Stimulated activated CD4-positive, alpha-beta T cell treated with anti-CD3 and anti-CD28 coated beads, Interleukin-12 subunit alpha, Interleukin-12 subunit beta, amount 100 ng/mL, for 4 hours (primary cell): ENCODE data around the gene CREB3L1.

Experiments
- DNase-seq: peaks from one replicate; pipeline ENCODE4 v3.0.0-alpha.2; 2020

The CREB3L1 gene

DNA sequence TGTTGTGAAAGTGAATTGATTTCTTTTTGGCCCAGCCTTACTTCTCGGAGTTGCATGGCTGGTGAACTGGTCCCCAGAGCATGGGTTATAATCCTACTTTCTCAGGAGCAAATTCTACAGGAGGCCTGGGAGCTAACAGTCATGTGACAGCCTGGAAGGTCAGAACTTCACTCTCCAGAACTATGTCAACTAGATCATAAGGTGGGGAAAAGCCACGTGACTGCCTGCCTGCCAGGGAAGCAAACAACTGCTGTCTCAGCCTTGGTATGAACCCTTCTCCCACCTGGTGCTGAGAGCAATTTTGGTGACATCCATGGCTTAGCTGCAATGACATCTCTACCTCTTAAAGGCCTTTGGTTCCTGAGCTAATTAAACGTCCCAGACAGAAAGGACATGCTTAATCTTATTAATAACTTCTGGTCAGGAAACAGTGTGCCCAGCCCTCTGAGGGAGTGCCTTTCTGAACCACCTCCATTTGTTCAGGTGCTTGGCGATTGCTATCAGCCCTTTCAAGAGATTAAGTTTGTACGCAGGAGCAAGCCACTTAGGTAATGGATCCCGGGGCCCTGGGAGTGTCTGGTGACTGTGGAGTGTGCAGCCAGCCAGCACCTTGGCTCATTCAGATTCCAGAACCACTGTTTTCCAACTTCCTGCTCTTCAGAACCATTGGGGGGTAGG lies 1.4 kb upstream of the CREB3L1 start:
- DNase-seq: no peak

DNA sequence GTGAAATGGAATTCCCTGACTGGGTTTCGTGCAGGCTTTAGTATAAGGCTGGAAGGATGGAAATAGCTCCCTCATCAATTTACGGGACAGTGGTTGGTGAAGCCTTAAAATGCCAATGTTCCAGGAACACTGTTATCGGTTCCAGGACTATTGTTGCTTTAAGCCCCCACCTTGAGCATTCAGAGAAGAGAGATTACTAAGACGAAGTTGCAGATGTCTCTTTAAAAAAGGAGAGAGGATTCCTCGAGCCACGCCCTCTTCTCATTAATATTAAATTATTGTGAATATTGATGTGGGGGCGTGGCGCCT lies 195 bp upstream of the CREB3L1 start:
- DNase-seq: no peak

DNA sequence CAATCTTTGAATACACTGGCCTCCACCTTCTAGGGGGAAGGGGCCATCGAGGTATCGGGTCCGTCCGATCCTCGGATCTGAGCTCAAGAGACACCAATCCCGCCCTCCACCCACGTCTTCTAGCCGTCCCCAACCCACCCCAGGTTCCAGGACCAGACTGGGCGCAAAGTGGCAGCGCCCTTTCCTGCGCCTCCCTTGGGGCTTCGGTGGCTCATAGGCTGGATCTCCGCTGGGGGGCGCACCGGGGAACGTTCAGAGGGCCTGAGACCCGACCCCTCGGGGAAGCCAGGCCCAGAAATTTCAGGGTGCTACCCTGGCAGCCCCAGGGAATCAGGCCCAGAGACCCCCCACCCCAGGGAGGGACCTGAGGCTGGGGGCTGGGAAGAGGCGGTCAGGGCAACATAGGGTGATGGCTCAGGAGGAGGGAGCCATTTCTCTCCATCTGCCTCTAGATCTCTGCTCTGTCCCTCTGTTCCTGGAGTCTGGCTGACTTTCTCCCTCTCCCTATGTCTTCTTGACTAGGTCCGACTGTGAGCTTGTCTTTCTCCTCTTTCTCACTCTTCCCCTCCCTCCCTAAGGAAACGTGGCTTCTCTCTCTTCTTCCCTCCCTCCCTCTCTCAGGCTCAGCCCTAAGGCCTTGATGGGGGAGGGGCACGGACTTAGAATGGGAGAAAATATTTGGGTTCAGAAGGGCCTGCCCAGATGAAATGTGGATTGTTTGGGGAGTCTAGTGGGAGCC lies 1.1 kb downstream of the CREB3L1 start:
- peak; percentile 26 for DNase-seq

DNA sequence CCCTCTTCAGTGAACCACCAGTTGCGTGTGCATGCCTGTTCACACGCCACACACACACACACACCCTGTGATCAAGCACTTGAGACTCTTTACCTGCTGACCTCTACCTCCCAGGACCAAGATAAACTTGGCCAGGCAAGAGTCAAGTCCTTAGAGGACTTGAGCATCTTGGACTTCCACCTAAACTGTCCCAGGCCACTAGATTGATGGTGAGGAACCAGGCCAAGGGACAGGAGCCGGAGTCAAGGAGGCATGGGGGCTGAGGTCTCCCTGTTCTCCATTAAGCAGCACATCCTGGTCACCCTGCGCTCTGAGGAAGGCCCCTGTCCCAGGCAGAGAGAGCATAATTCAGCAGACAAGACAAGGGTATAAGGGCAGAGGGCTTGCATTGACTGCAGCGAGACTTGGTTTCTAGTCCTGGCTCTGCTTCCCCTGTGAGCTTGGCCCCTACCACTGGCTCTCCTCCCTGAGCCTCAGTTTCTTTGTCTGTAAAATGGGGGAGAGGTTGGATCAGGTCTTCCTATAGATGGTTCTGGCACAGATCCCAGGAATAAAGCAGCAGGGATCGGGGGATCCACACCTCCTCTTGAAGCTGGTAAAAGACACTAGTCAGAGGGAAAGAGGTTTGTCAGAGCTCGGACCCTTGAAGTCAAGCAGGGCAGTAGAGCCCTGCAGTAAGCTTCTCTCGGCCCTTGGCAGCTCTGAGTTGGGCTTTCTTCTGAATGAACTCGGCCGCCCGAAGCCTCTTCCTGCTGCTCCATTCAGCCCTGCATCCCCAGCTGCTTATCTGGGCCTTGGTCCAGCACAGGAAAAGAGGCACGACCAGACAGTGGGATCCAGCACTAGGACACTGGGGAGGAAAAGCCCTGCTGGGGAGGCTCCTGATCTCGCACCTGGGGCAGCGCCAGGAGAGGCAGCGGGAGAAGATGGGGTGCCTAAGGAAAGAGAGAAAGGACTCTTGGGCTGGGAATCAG lies 2.0 kb downstream of the CREB3L1 start:
- no peak for DNase-seq

DNA sequence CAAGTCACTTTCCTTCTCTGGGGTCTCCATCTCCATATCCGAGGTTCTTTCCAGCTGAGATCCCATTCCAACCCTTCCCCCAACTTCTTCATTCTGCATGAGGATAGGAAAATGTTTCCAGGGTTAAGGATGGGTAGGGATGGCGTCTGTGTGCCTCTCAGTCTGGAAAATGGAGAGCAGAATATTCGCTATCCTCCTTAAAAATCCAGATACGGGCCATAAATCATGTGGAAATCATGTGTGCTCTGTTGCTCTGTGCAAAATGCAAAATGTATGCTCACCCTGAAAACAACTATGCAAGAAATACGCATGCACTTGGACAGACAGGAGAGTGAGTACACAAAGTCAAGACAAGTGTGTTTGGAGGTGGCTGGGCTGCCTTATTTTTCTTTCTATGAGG lies 3.2 kb downstream of the CREB3L1 start:
- DNase-seq: no peak

DNA sequence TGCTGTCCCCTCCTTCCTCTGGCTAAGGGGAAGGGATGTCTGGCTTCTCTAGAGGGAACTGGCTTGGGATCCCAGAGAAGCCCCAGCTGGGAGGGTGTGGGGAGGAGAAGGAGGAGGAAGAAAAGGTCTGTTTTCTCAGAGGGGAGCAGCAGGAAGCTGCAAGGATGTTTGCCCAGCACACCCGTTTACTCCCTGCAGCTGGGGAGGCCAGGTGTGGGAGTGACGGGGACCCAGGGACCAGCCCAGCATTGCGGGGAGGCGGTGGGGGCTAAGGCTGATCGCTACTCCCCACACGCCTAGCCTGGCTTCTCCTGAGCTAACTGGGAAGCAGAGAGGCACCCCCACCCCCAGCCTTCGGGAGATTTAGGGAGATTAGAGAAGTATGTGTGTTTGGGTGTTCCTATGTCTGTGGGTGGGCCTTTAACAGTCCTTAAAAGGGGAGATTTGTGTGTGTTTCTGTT lies 3.9 kb downstream of the CREB3L1 start:
- no peak for DNase-seq

DNA sequence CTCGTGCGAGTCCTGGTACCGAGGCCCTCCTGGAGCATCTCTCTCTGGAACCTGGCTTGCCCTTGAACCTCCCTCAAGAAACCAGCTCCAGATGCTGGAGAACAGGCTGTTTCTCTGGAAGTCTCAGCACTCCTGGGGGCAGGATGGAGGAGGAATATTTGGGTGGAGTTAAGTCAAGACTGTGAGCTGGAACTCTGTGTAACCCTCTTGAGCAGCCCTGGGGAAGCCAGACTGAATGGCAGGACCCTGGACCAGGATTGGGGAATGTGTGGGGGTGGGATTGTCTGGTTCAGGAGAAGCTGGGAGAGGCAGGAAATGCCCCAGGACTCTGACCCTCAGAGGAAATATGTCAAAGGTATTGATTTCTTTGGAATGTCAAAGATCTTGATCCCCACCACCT lies 7.7 kb downstream of the CREB3L1 start:
- DNase-seq: no peak

DNA sequence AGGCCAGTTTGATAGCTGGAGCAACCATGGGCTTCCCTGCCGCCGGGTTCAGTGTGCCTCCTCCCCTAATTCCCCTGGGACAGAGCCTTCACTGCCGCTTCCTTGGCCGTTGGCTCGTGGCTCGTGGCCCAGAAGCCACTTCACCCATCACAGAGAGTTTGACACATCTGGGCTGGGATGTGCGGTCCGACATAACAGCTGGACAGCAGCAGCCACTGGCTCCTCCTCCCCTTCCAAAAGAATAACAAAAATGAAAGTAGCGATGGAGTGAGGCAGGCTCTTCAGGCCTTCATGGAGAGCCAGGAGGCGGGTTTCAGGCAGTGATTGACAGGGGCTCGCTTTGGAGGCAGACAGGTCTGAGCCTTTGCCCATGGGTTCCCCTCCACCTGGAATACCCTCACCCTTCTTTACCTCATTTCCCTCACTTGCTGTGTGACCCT lies 8.2 kb downstream of the CREB3L1 start:
- DNase-seq: no peak

DNA sequence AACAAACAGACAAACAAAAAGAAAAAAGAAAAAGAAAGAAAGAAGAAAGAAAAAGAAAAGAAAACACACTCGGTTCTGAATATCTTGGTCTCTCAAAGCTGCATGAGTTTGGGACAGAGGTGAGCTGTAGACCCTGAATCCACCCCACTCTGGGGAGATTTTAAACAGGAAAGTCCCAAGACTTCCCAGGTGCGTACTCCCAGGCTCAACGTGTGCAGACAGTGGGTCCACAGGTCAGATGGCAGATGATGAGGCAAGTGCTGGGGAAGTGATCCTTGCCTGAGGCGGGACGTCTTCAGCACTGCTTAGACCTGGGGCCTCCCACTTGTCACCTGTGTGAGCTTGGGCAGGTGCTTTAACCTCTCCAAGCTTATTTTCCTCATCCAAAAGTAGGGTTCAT lies 9.3 kb downstream of the CREB3L1 start:
- no peak for DNase-seq

DNA sequence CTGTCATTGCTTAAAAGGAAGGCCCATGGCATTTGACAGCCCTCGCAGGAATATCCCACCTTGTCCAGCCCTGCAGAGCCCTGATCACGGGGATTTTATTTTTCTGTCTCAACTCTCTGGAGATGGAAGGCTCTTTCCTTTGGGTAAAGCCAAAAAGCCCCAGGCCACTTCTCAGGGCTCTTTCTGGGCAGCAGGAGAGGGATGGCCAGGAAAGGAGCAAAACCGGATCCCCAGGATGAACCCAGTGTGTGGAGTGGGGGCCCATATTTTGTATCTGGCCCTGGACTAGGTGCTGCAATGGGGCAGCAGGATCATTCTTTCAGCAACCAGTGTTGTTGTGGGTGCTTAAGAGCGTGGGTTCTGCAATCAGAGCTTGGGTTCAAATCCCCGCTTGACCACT lies 11.0 kb downstream of the CREB3L1 start:
- no peak for DNase-seq

DNA sequence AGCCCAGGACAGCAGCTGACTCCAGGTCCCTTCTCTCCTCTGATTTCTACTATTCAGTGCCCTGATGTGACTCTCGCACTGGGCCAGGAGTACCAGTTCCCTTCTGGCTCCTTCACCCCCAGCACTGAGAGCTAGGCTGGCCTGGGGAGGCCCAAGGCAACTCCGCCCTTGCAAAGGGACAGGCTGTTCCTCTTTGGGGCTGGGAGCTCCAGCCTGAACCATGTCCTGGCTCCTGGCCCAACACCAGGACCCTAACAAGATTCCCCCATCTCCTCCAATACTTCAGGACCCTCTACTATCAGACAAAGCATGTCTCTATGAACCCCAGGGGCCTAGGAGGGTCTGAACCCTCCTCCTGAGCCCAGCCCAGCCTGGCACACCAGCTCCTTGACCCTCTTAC lies 12.5 kb downstream of the CREB3L1 start:
- no peak for DNase-seq

DNA sequence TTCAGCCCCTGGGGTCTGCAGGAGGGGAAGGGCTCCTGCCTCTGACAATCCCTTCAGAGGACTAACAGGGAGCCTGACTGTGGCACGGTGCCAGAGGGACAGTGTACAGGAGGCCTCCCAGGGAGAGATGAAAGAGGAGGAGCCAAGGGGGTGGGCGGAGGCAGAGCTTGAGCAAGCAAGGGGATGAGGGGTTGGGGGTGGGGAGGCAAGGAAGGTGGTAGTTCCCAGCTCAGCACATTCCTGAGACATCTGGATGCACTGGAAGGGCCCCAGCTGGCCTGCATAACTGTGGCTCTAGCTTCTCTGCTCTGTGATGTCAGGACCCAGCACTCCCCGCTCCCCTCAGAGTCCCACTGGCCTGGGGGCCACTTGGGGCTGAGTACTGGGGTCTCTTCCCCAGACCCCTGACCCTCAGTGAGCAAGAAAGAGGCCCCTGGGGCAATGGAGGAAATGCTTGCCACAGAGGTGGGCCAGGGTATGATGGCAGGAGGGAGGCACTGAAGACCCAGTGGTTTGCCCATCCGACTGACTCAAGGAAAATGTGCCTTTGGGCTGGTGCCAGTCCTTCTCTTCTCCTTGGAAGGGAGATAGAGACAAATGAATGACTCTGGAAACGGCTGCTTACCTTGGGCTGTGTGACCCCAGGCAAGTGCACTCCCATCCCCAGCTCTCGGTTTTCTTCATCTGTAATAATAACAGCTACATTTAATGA lies 13.3 kb downstream of the CREB3L1 start:
- DNase-seq: no peak

DNA sequence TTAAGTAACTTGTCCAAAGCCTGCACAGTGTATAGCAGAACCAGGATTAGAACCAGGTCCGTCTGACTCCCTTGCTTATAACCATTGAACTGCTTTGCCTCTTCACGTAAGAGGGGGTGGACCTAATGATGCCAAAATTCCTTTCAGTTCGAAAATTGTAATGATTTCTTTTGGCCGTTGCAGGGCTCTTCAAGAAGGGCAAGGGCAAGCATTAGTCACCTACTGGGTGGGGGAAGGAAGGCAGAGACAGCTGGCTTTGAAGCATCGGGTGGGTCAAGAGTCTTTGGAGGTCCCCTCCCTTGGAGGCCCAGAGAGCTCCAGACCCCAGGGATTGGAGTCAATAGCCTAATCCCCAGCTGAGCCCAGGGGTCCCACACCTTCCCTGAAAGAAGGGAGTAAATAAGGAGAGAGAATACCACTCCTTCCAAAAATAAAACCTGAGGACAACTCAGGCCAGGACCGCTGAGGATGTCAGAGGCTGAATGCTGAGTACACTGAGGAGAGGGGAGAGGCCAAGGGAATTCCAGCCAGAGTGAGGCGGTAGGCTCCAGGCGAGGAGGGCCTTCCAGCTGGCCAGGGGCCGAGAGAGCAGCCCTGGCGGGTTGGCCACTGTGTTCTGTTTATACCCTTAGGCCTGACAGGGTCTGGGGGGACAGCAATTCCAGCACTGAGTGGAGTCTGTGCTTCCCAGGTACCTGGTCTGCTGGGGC lies 14.1 kb downstream of the CREB3L1 start:
- DNase-seq: no peak

DNA sequence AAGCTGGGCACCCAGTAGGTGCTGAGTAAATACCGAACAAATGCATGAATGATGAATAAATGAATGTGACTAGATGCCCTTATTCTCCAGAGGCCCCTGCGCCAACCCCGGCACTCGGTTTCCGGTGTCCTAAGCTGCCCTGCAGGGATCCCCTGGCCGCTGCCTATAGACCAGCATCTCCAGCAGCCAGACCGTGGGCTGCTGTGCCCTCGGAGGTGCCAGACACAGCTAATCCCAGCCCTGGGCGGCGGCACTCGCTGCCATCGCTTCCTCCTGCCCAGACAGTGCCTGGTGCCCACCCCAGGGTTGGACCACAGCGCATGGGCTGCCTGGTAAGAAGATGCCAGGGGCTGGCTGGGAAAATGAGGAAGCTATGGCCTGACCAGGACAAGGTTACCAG lies 15.6 kb downstream of the CREB3L1 start:
- no peak for DNase-seq

DNA sequence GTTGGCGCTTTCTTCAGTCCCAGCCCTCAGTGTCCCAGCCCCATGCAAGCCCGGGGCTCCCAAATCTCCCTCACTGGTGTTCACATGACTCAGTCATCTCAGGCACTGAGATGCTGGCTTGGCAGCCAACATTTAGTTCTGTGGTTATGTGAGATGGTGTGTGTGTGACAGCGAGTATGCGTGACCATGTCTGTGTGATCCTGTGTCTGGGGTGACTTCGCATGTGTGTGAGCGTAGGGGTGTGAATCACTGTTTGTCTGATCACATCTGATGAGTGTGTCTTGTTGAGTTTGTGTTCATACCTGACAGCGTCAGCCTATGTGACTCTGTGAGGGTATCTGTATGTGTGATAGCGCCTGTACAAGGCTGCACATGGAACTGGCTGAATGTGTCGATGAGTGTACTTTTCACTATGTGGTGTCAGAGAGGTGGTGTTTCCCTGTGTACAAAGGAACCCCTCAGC lies 16.2 kb downstream of the CREB3L1 start:
- no peak for DNase-seq

DNA sequence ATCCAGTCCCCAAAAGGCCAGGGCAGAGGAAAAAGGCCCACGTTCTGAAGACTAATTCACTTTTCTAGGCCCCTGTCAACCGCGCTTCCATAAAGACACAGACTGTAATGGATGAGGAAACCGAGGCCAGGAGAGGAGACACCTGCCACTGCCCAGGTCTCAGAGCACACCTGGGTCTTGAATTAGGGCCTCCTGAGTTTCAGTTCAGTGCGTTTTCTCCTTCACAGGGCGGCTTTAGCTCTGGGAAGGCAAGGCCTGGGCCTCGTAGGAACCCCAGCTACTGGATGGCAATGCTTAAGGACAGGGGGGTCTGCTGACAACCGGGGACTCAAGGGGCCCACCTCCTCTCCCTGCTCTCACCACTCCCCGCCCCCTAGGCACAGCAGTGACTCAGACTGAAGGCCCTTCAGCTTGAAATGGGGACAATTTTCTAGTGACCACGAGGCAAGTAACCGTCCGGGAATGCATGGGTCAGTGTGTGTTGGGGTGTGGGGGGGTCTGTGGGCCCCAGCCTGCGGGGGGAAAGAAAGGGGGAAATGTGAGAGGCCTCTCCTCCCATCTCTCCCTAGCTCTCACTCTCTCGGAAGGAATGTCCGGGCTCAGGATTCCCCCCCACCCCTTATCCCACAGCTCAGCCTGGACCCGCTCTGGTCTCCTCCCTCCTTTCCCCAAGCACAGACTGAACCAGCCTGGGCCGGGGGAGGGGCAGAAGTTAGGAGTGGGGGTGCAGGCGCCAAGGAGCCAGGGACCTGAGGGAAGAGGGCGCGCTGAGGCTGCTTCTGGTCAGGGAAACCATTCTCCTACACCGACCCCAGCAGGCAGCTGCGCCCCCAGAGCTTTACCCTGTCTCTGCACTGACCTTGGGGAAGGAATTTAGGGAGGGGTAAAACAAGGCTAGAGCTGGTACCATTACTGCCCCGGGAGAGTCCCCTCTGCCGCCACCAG lies 17.2 kb downstream of the CREB3L1 start:
- no peak for DNase-seq

DNA sequence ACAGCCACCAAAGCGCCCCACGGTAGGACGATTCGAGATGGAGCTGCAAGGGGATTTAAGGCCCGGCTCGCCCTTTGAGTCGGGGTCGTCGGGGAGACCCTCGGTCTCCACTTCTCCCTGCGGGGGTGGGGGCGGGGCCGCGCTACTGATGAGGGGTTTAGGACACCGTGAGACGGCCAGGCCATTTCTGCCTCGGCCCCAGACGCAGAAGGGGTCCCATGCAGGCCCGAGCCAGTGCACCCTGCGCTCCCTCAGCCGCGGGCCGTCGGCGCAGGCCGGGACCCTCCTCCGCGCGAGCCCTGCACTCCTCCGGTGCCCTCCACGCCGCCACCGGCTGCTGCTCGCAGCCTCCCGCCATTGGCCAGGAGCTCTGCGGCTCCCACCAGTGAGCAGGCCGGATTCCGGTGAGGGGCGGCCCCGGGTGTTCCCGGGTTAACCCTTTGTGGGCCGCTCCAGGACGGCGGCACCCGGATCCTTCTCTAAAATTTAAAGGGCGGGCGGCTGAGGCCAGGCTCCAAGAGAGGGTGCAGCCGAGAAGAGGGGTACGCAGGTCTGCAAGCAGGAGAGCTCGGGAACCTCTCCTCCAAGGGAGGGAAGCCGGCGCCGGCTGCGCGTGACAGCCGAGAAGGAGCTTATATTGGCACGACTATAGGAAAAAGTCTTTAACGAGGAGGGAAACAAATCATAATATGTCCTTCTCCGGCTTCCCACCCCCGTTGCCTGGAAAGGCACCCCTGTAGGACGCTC lies 18.0 kb downstream of the CREB3L1 start:
- DNase-seq: peak; percentile 71

DNA sequence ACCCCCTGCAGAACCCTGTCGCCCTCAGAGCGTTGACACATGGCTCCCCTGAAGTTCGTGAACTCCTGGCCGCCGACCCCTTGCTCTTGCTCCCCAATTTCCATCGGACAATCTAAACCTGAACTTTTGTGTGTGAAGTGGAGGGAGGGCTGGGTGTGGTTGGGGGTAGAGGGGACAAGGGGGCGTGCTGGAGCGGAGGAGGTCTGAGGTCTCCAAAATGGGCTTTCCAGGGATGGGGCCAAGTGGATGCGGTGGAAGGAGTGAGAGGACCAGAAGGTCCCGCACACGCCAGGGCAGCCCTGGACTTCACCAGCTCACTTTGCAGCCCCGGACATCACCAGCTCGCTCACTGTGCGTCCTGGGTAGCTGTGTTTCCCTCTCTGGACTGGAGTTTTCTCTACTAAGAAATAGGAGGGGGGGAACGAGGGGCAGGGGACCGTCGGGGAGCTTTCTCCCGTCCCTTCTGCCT lies 18.6 kb downstream of the CREB3L1 start:
- DNase-seq: no peak

DNA sequence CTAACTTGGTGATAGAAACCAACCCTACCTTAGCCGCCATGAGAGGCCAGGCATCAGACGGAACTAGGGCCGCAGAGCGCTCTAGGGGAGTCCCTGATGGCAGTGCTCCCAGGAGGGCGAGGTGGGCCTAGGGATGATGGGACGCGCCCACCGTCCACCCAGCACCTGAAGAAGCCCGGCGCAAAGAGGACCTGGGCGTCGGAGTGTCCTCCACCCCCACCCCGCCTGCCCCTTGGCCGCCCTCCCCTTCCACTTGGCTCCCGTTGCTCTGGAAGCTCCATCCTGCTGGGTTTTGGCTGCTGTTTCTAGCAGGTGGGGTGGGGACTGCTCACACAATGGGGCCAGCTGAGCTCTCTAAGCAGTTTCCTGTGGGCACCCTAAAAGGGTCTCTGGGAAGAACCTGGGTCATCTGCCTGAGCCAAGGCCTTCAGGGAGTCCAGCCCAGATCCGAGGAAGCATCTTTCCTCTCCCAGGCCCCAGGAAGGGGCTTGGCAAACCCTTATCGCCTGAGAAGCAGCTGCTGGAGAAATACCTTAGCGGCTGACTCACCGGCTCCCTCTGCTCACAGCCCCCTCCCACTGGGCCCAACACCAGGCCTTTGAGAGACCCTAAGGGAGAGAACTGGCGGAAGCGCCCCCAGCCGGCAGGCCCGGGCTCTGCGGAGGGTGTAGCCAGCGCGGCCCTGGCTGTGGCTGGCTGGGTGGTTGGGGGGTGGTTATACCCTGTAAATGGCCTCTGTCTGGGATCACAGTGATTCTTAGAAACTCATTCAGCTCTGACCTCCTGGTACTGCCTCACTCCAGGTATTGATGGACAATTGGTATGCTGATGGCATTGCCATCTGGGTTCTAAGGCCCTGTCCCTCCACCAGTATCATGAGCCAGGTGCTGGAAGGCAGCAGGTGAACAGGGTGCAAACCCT lies 19.3 kb downstream of the CREB3L1 start:
- no peak for DNase-seq
